ENCODE data around the gene AK1. TPM values are rescaled to one million over a fixed set of nuclear protein-coding genes. Genes with fewer than 3 reads are reported as not detected.

The AK1 gene
- total and polyA plus RNA-seq, 10 of the 15 experiments (the other 5 are each of a cell fraction or from before 2014, with no cell fraction given): 0.23 to 3.1 (median 1.8) TPM

- DNase-seq (ENCODE audit: low read depth, low spot score) (no peak), ATAC-seq (no peak), FAIRE-seq (no peak)
- ChIA-PET POLR2A (interaction anchor here (6.9 kb wide), 1 partner anchor 11 kb away, joined by 166 read pairs; the partner anchor contains the start of gene ST6GALNAC6), SMC1A (ENCODE audit: uncharacterized antibody, unreplicated experiment) (interaction anchor here (1.0 to 5.8 kb wide), 2 partner anchors 9 to 13 kb away, joined by 3 to 36 read pairs; partner anchors contain the start of gene ST6GALNAC6), CTCF (interaction anchor here (1.5 to 1.7 kb wide), 3 partner anchors 9 to 126 kb away, joined by 4 to 7 read pairs (median 5); no protein-coding TSS in a partner anchor), RAD21 (ENCODE audit: unreplicated experiment) (interaction anchor here (0.9 to 4.8 kb wide), 5 partner anchors 12 to 143 kb away, joined by 3 to 92 read pairs (median 3); partner anchors contain the start of genes SH2D3C and ST6GALNAC6)
- Histone ChIP-seq H3K4me2 (ENCODE audit: control insufficient read depth, insufficient read depth) (no peak overlapping the region), H3K27me3 (replicated peaks in 1 of 2; ENCODE audit: control insufficient read depth in 2 of 2, insufficient read depth in 2 of 2, low read length in 1 of 2) (no peaks in the 10 kb centered on the region), H3K36me3 (ENCODE audit: control insufficient read depth in 2 of 2, insufficient read depth in 2 of 2, low read length in 1 of 2) (peaks cover 10 to 17% of the 10 kb centered on the region in 2 experiments; a peak in 2 of 4 replicates), H3K79me2 (ENCODE audit: control insufficient read depth, insufficient read depth, low read length) (peaks cover 39% of the 10 kb centered on the region), H3K9me3 (replicated peaks; ENCODE audit: control insufficient read depth, insufficient read depth, low read length) (no peaks in the 10 kb centered on the region), H3K4me3 (no peak overlapping the region), H3K9ac (ENCODE audit: control insufficient read depth, insufficient read depth, low read length) (no peak overlapping the region), H3K27ac (ENCODE audit: control insufficient read depth, insufficient read depth) (no peak overlapping the region), H4K20me1 (ENCODE audit: control insufficient read depth, insufficient read depth) (no peaks in the 10 kb centered on the region), H3K4me1 (ENCODE audit: control insufficient read depth, insufficient read depth, low read length) (peaks cover 51% of the 10 kb centered on the region), H2AFZ (ENCODE audit: control insufficient read depth, low read depth, low read length) (no peak overlapping the region)
- no TSS peak for BruUV-seq (replicated peaks)
- WGBS (ENCODE audit: insufficient coverage, insufficient replicate concordance, low lambda C conversion rate, missing lambda C conversion rate): 100% methylated on average over 11 of the region's 11 CpGs
- in situ Hi-C loops (cut with MboI): loop anchor here (5.0 kb wide), 1 partner anchor 176 kb away; the partner anchor contains the start of gene TOR2A
- intact Hi-C loops (cut with micrococcal nuclease; ENCODE audit: unreplicated experiment): no loop called here
- TF ChIP-seq BMI1 (IDR thresholded peaks at IDR 0.05; ENCODE audit: borderline replicate concordance) (no peak), EP300 (IDR thresholded peaks at IDR 0.05; ENCODE audit: borderline replicate concordance in 1 of 2, control insufficient read depth in 1 of 2, low read depth in 2 of 2, low read length in 2 of 2) (no peak), SKIL (IDR thresholded peaks at IDR 0.05; ENCODE audit: low read depth, poor library complexity, severe bottlenecking) (no peak), REST (IDR thresholded peaks at IDR 0.05; ENCODE audit: low read depth, low read length) (no peak), ZNF24 (IDR thresholded peaks at IDR 0.05) (no peak), SRF (IDR thresholded peaks at IDR 0.05; ENCODE audit: low read depth in 2 of 2, low read length in 2 of 2) (no peak), TCF7 (IDR thresholded peaks at IDR 0.05; ENCODE audit: borderline replicate concordance) (no peak), KLF5 (IDR thresholded peaks at IDR 0.05; ENCODE audit: partially characterized antibody) (no peak), CBFB (IDR thresholded peaks at IDR 0.05; ENCODE audit: low read depth) (no peak), NFYA (IDR thresholded peaks at IDR 0.05; ENCODE audit: borderline replicate concordance, low read depth, low read length) (no peak), IRF5 (IDR thresholded peaks at IDR 0.05; ENCODE audit: borderline replicate concordance) (no peak), SMAD1 (IDR thresholded peaks at IDR 0.05; ENCODE audit: low read depth, partially characterized antibody) (no peak)
Observed at GRCh38 chr9:127913682-127914081, 36.2 kb upstream of the AK1 start.

Data from GM12878 (cell line).